ENCODE data around the gene CORO2B. TPM values are rescaled to one million over a fixed set of nuclear protein-coding genes. Genes with fewer than 3 reads are reported as not detected.

Gene CORO2B
- total RNA-seq, 4 donors from 2014 or later = 1.3 to 3.3 (median 2.3) TPM

GRCh38 chr15:68707386-68707785 lies 128.6 kb downstream of the CORO2B start:
- H3K27me3 ChIP-seq = no peaks in the 10 kb centered on the region
- DNase-seq (ENCODE audit: low spot score in 2 of 2) = no peak
- peaks cover 20% of the 10 kb centered on the region for H3K4me1 ChIP-seq
- TF ChIP-seq POLR2AphosphoS5 (IDR thresholded peaks at IDR 0.05) (no peak), EP300 (IDR thresholded peaks at IDR 0.05) (no peak), CTCF (IDR thresholded peaks at IDR 0.05) (no peak), POLR2A (IDR thresholded peaks at IDR 0.05) (no peak)
- whole genome bisulfite sequencing = 70% methylated on average over 5 of the region's 5 CpGs
- no peaks in the 10 kb centered on the region for H3K9me3 ChIP-seq
- no peaks in the 10 kb centered on the region for H3K36me3 ChIP-seq
- no peak overlapping the region for H3K27ac ChIP-seq
- no peak overlapping the region for H3K4me3 ChIP-seq

GRCh38 chr15:68709876-68710275 lies 131.1 kb downstream of the CORO2B start:
- Histone ChIP-seq H3K36me3 (no peaks in the 10 kb centered on the region), H3K4me3 (no peak overlapping the region), H3K27ac (no peak overlapping the region), H3K4me1 (peaks cover 11% of the 10 kb centered on the region), H3K9me3 (no peaks in the 10 kb centered on the region), H3K27me3 (no peaks in the 10 kb centered on the region)
- whole genome bisulfite sequencing = 89% methylated on average over 1 of the region's 1 CpG
- DNase-seq (ENCODE audit: low spot score in 2 of 2) = no peak
- no peak for TF ChIP-seq CTCF (IDR thresholded peaks at IDR 0.05)
- no peak for TF ChIP-seq POLR2A (IDR thresholded peaks at IDR 0.05)
- TF ChIP-seq POLR2AphosphoS5 (IDR thresholded peaks at IDR 0.05) = no peak
- no peak for TF ChIP-seq EP300 (IDR thresholded peaks at IDR 0.05)

GRCh38 chr15:68710536-68710935 lies 131.7 kb downstream of the CORO2B start:
- H3K4me1 ChIP-seq = peaks cover 5% of the 10 kb centered on the region
- H3K4me3 ChIP-seq = no peak overlapping the region
- no peaks in the 10 kb centered on the region for H3K27me3 ChIP-seq
- no peaks in the 10 kb centered on the region for H3K9me3 ChIP-seq
- WGBS = 96% methylated on average over 16 of the region's 16 CpGs
- no peak for DNase-seq (ENCODE audit: low spot score in 2 of 2)
- H3K27ac ChIP-seq = no peak overlapping the region
- H3K36me3 ChIP-seq = peaks cover 3% of the 10 kb centered on the region
- TF ChIP-seq EP300 (IDR thresholded peaks at IDR 0.05) (no peak), POLR2AphosphoS5 (IDR thresholded peaks at IDR 0.05) (no peak), POLR2A (IDR thresholded peaks at IDR 0.05) (no peak), CTCF (IDR thresholded peaks at IDR 0.05) (no peak)

GRCh38 chr15:68711406-68711805 lies 132.6 kb downstream of the CORO2B start:
- Histone ChIP-seq H3K36me3 (peaks cover 3% of the 10 kb centered on the region), H3K27ac (no peak overlapping the region), H3K4me1 (no peaks in the 10 kb centered on the region), H3K4me3 (no peak overlapping the region), H3K27me3 (no peaks in the 10 kb centered on the region), H3K9me3 (no peaks in the 10 kb centered on the region)
- no peak for DNase-seq (ENCODE audit: low spot score in 2 of 2)
- 87% methylated on average over 9 of the region's 10 CpGs for WGBS
- TF ChIP-seq POLR2A (IDR thresholded peaks at IDR 0.05) = no peak
- TF ChIP-seq EP300 (IDR thresholded peaks at IDR 0.05) = no peak

- Histone ChIP-seq H3K27ac (no peak overlapping the region), H3K4me1 (no peaks in the 10 kb centered on the region), H3K27me3 (no peaks in the 10 kb centered on the region), H3K9me3 (no peaks in the 10 kb centered on the region), H3K4me3 (no peak overlapping the region), H3K36me3 (peaks cover 3% of the 10 kb centered on the region)
- WGBS = 92% methylated on average over 4 of the region's 4 CpGs
- DNase-seq (ENCODE audit: low spot score in 2 of 2) = no peak
- TF ChIP-seq CTCF (IDR thresholded peaks at IDR 0.05) (no peak), EP300 (IDR thresholded peaks at IDR 0.05) (no peak), POLR2A (IDR thresholded peaks at IDR 0.05) (no peak), POLR2AphosphoS5 (IDR thresholded peaks at IDR 0.05) (no peak)
Observed at GRCh38 chr15:68712886-68713285, 134.1 kb downstream of the CORO2B start.

GRCh38 chr15:68713874-68714273 lies 135.1 kb downstream of the CORO2B start:
- H3K9me3 ChIP-seq = no peaks in the 10 kb centered on the region
- no peak overlapping the region for H3K4me3 ChIP-seq
- no peaks in the 10 kb centered on the region for H3K27me3 ChIP-seq
- TF ChIP-seq CTCF (IDR thresholded peaks at IDR 0.05) (no peak), EP300 (IDR thresholded peaks at IDR 0.05) (no peak), POLR2AphosphoS5 (IDR thresholded peaks at IDR 0.05) (no peak), POLR2A (IDR thresholded peaks at IDR 0.05) (no peak)
- peaks cover 3% of the 10 kb centered on the region for H3K36me3 ChIP-seq
- 95% methylated on average over 7 of the region's 9 CpGs for WGBS
- H3K27ac ChIP-seq = no peak overlapping the region
- no peak for DNase-seq (ENCODE audit: low spot score in 2 of 2)
- H3K4me1 ChIP-seq = no peaks in the 10 kb centered on the region
